Heart right ventricle (tissue), 16 donors: ENCODE results near the gene OR4D2. TPM values are rescaled to one million over a fixed set of nuclear protein-coding genes. Genes with fewer than 3 reads are reported as not detected.

Source experiments
- ATAC-seq, 8 donors: fragments of 200-7000 bp; cut with Tn5 transposase; one replicate each; pipeline ENCODE4 v1.9.1; 2020; ENCODE audit warnings: mild to moderate bottlenecking in 8 of 8, moderate library complexity in 8 of 8, moderate number of reproducible peaks in 1 of 8
- DNase-seq, 2 donors: peaks; one replicate each; pipeline ENCODE4 v3.0.0-alpha.2; 2020
- H3K27ac ChIP-seq, 10 donors: fragments of 200-600 bp; sonication (generic) in 2 of 10; one replicate each; pipeline versions ENCODE4 v1.5.0 to v1.8.0; 2020 to 2022; ENCODE audit warnings: mild to moderate bottlenecking in 3 of 10
- H3K27me3 ChIP-seq, 7 donors: fragments of 200-600 bp; one replicate each; pipeline ENCODE4 v1.8.0; 2021 to 2022; ENCODE audit warnings: mild to moderate bottlenecking in 2 of 7
- H3K36me3 ChIP-seq, 9 donors: fragments of 200-600 bp; sonication (generic) in 1 of 9; one replicate each; pipeline versions ENCODE4 v1.5.0 to v1.8.0; 2020 to 2022; ENCODE audit warnings: mild to moderate bottlenecking in 2 of 9
- H3K4me1 ChIP-seq, 9 donors: fragments of 200-600 bp; sonication (generic) in 1 of 9; one replicate each; pipeline versions ENCODE4 v1.5.0 to v1.8.0; 2020 to 2022; ENCODE audit warnings: mild to moderate bottlenecking in 4 of 9
- H3K4me3 ChIP-seq, 10 donors: fragments of 200-600 bp; sonication (generic) in 2 of 10; one replicate each; pipeline versions ENCODE4 v1.5.0 to v1.8.0; 2020 to 2022; ENCODE audit warnings: mild to moderate bottlenecking in 7 of 10, moderate library complexity in 2 of 10
- H3K9me3 ChIP-seq, 11 donors: fragments of 200-600 bp in 10 of 11; sonication (generic) in 2 of 11; one replicate each; pipeline versions ENCODE4 v1.5.0 to v1.8.0; 2013 to 2022; ENCODE audit warnings: mild to moderate bottlenecking in 2 of 11, control low read depth in 1 of 11, moderate library complexity in 1 of 11
- WGBS, 2 donors: extraction: QIAGEN DNeasy Blood & Tissue Kit; methylation state at CpG; one replicate each; pipeline ENCODE4 v1.1.7; 2013; ENCODE audit warnings: inconsistent platforms in 1 of 2; 5-methylcytosine and 5-hydroxymethylcytosine counted together
- intact Hi-C, 10 donors: fragments of 100-400 bp; cut with DNase I; formaldehyde crosslinking; loops; one replicate each; pipeline versions ENCODE4 v1.11.1 to v1.14.2; 2022
- polyA plus RNA-seq, 2 donors: library from polyadenylated mRNA; stranded (reverse); fragments of 200-250 nt; gene quantifications; one replicate each; pipeline ENCODE4 v1.2.3, GENCODE V29; 2013
- total RNA-seq, 10 donors: library from RNA; stranded (reverse); fragmentation: NEBNext Ultra II Directional in 3 of 10; extraction: Animal tissue kit (Norgen Biotek cat#: 25700) in 3 of 10; gene quantifications; one replicate each; pipeline versions ENCODE4 v1.2.1 to v1.2.4, GENCODE V29; 2021 to 2023
- TF ChIP-seq, protein P1 (sequence below), 9 donors: fragments of 200-600 bp; sonication (generic) in 2 of 9; IDR thresholded peaks; one replicate each; pipeline versions ENCODE4 v1.5.0 to v1.8.0; 2021 to 2022; ENCODE audit warnings: antibody characterized with exemption in 9 of 9, mild to moderate bottlenecking in 5 of 9, moderate library complexity in 1 of 9
- donor health status: Arrhythmogenic right ventricular cardiomyopathy.
- donor health status: ischemic (EF 13 %, LVEDD 7.1; RV severe dilation, severe dysfunction).
- donor health status: healthy with polysubstance abuse.
- donor health status: DM: no; HTN: yes; CAD: no.
- donor health status: DM: no; HTN: no; CAD: no.
- donor health status: ischemic (EF 25% LVEDD 6.9; RV normal size, moderate dysfunction).
- donor health status: ischemic (EF 25% LVEDD 5.7; RV mildly dilated, moderate dysfunction).
- donor health status: healthy.
- donor health status: DM: yes; HTN: yes; CAD: no.
- donor health status: Ischemic cardiomyopathy.
- donor health status: ischemic (EF 35%, LVEDD 5.7; RV mildly dilated, moderate dysfunction).
- donor health status: nonischemic (EF 11% LVEDD 7.7; RV severe dilation, severe dysfunction).
- donor health status: DM: yes; HTN: yes; CAD: no.
- donor health status: PGD.
- donor health status: ischemic (EF 29% LVEDD 5.4; RV normal size, mild dysfunction).
- donor health status: nonischemic (EF 23%, LVEDD 6.1; RV moderate dilation, normal function).

OR4D2 gene
- total and polyA plus RNA-seq, 12 donors, result not detected

DNA sequence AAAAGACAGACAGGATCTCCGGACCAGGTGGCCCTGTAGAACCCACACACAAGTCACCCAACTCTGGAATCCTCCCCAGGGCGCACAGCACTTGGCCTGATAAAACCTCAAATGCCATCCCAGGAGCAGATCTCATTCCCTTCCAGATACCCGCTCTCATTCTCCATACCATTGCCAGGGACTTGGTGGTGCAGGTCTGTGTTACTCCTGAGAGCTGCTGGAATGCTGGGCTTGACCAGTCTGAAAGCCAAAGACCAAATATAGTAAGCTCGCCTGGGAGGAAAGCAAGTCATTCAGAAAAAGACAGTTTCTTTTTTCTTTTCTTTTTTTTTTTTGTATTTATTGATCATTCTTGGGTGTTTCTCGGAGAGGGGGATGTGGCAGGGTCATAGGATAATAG lies 41.6 kb downstream of the OR4D2 start:
- H3K9me3 ChIP-seq, result no peaks in the 10 kb centered on the region
- H3K4me1 ChIP-seq, result no peaks in the 10 kb centered on the region
- intact Hi-C loops, result no loop called here
- TF ChIP-seq, protein P1, sequence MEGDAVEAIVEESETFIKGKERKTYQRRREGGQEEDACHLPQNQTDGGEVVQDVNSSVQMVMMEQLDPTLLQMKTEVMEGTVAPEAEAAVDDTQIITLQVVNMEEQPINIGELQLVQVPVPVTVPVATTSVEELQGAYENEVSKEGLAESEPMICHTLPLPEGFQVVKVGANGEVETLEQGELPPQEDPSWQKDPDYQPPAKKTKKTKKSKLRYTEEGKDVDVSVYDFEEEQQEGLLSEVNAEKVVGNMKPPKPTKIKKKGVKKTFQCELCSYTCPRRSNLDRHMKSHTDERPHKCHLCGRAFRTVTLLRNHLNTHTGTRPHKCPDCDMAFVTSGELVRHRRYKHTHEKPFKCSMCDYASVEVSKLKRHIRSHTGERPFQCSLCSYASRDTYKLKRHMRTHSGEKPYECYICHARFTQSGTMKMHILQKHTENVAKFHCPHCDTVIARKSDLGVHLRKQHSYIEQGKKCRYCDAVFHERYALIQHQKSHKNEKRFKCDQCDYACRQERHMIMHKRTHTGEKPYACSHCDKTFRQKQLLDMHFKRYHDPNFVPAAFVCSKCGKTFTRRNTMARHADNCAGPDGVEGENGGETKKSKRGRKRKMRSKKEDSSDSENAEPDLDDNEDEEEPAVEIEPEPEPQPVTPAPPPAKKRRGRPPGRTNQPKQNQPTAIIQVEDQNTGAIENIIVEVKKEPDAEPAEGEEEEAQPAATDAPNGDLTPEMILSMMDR (IDR thresholded peaks at IDR 0.05), result no peak
- H3K27ac ChIP-seq, result no peak overlapping the region
- no peak for ATAC-seq
- H3K4me3 ChIP-seq, result no peak overlapping the region
- 91 to 96% methylated on average over 5 of the region's 5 CpGs for WGBS, 2 donors
- H3K36me3 ChIP-seq, result peaks cover 0 to 86% (median 42%) of the 10 kb centered on the region in 9 donors
- H3K27me3 ChIP-seq, result no peaks in the 10 kb centered on the region
- no peak for DNase-seq

DNA sequence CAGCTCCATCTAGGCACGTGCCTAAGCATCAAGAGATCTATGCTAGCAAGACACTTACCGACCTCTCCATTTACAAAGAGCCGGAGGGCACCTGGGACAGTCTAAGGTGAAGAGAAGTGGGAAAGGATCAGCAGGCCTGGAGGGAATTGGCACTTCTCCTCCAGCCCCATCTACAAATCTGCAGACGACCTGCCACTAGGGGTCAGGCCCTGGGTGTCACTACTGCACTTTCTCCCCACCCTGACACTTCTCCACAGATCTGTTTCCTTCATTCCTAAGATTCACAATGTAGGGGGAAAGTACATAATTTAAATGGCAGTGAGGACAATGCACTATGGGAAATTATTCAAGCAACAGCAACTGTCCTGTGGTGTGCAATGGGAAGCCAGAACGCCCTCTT lies 44.1 kb downstream of the OR4D2 start:
- TF ChIP-seq, protein P1 (IDR thresholded peaks at IDR 0.05), result peak in 1 of 9 donors; percentile 14
- DNase-seq (no peak), ATAC-seq (no peak)
- Histone ChIP-seq H3K27ac (no peak overlapping the region), H3K4me1 (no peaks in the 10 kb centered on the region), H3K9me3 (no peaks in the 10 kb centered on the region), H3K36me3 (peaks cover 0 to 99% (median 58%) of the 10 kb centered on the region in 9 donors), H3K27me3 (no peaks in the 10 kb centered on the region), H3K4me3 (no peak overlapping the region)
- intact Hi-C loops, result loop anchor here in 1 of 10 donors (1.0 kb wide), 1 partner anchor 32 kb away; no protein-coding TSS in a partner anchor
- 81 to 85% methylated on average over 5 of the region's 5 CpGs for WGBS, 2 donors

- Histone ChIP-seq H3K27me3 (no peaks in the 10 kb centered on the region), H3K4me3 (no peak overlapping the region), H3K27ac (no peak overlapping the region), H3K9me3 (no peaks in the 10 kb centered on the region), H3K36me3 (peaks cover 0 to 70% (median 32%) of the 10 kb centered on the region in 9 donors), H3K4me1 (peaks cover 0 to 14% (median 11%) of the 10 kb centered on the region in 9 donors)
- intact Hi-C loops, result no loop called here
- DNase-seq, result no peak
- TF ChIP-seq, protein P1 (IDR thresholded peaks at IDR 0.05), result no peak
- no peak for ATAC-seq
Observed at GRCh38 chr17:58215685-58216084, 48.9 kb downstream of the OR4D2 start.

GRCh38 chr17:58217766-58218165 lies 51.0 kb downstream of the OR4D2 start:
- H3K4me3 ChIP-seq, result no peak overlapping the region
- no peak for DNase-seq
- peaks cover 0 to 49% (median 26%) of the 10 kb centered on the region in 9 donors for H3K36me3 ChIP-seq
- H3K9me3 ChIP-seq, result no peaks in the 10 kb centered on the region
- intact Hi-C loops, result no loop called here
- ATAC-seq, result no peak
- no peak overlapping the region for H3K27ac ChIP-seq
- WGBS, 2 donors, result 83 to 89% methylated on average over 3 of the region's 3 CpGs
- TF ChIP-seq, protein P1 (IDR thresholded peaks at IDR 0.05), result no peak
- H3K4me1 ChIP-seq, result peaks cover 0 to 14% (median 11%) of the 10 kb centered on the region in 9 donors
- H3K27me3 ChIP-seq, result peaks cover 0 to 6% (median 0%) of the 10 kb centered on the region in 7 donors
